ENCODE measurements around the gene CRAT. TPM values are rescaled to one million over a fixed set of nuclear protein-coding genes. Genes with fewer than 3 reads are reported as not detected.

Gene CRAT
- total RNA-seq, 2 experiments from 2014 or later = 13.2 to 18.9 TPM

GRCh38 chr9:129109952-129110739 is 447 bp downstream of the CRAT start:
- no peaks in the 10 kb centered on the region for H3K9me3 Mint-ChIP-seq (ENCODE audit: low read depth)
- no peaks in the 10 kb centered on the region for H3K27me3 Mint-ChIP-seq
- peak overlapping the region; percentile 93 for H3K4me3 Mint-ChIP-seq
- CTCF ChIA-PET = interaction anchor here (1.2 to 1.5 kb wide), 2 partner anchors 29 to 30 kb away, joined by 3 to 4 read pairs; no protein-coding TSS in a partner anchor
- DNase-seq = no peak
- intact Hi-C loops (cut with DNase I, micrococcal nuclease) = loop anchor here (1.0 to 2.0 kb wide), 15 partner anchors 29 to 950 kb away; partner anchors contain the start of genes DOLPP1 (in 2 of the 2), MIGA2 (in 2 of the 2), SH3GLB2 (in 2 of the 2) and BBLN (in 1 of the 2)
- POLR2A ChIA-PET = no interaction called here
- peaks cover 34% of the 10 kb centered on the region for H3K4me1 Mint-ChIP-seq
- ATAC-seq = no peak
- H3K36me3 Mint-ChIP-seq (ENCODE audit: low read depth) = no peaks in the 10 kb centered on the region
- H3K27ac Mint-ChIP-seq = no peak overlapping the region

GRCh38 chr9:129109537-129109903 is 1.1 kb downstream of the CRAT start:
- DNase-seq = peak; percentile 57
- no peaks in the 10 kb centered on the region for H3K36me3 Mint-ChIP-seq (ENCODE audit: low read depth)
- H3K4me3 Mint-ChIP-seq = peak overlapping the region; percentile 93
- no peak for ATAC-seq
- POLR2A ChIA-PET = interaction anchor here (0.6 kb wide), 1 partner anchor 510 kb away, joined by 7 read pairs; no protein-coding TSS in a partner anchor
- H3K9me3 Mint-ChIP-seq (ENCODE audit: low read depth) = no peaks in the 10 kb centered on the region
- intact Hi-C loops (cut with DNase I, micrococcal nuclease) = no loop called here
- no peak overlapping the region for H3K27ac Mint-ChIP-seq
- CTCF ChIA-PET = interaction anchor here (1.0 kb wide), 1 partner anchor 22 kb away, joined by 6 read pairs; no protein-coding TSS in a partner anchor
- peaks cover 28% of the 10 kb centered on the region for H3K4me1 Mint-ChIP-seq
- no peaks in the 10 kb centered on the region for H3K27me3 Mint-ChIP-seq

GRCh38 chr9:129108805-129109536 is 1.6 kb downstream of the CRAT start:
- intact Hi-C loops (cut with DNase I, micrococcal nuclease) = no loop called here
- POLR2A ChIA-PET = interaction anchor here (0.6 kb wide), 1 partner anchor 509 kb away, joined by 7 read pairs; no protein-coding TSS in a partner anchor
- no peaks in the 10 kb centered on the region for H3K9me3 Mint-ChIP-seq (ENCODE audit: low read depth)
- H3K4me3 Mint-ChIP-seq = peak overlapping the region; percentile 93
- no peaks in the 10 kb centered on the region for H3K36me3 Mint-ChIP-seq (ENCODE audit: low read depth)
- no peak for ATAC-seq
- no peak overlapping the region for H3K27ac Mint-ChIP-seq
- H3K27me3 Mint-ChIP-seq = no peaks in the 10 kb centered on the region
- CTCF ChIA-PET = interaction anchor here (1.0 kb wide), 1 partner anchor 22 kb away, joined by 6 read pairs; no protein-coding TSS in a partner anchor
- H3K4me1 Mint-ChIP-seq = peaks cover 23% of the 10 kb centered on the region
- DNase-seq = no peak

GRCh38 chr9:129108083-129108804 is 2.3 kb downstream of the CRAT start:
- ATAC-seq (no peak), DNase-seq (no peak)
- Mint-ChIP-seq H3K4me3 (peak overlapping the region; percentile 8), H3K4me1 (peaks cover 16% of the 10 kb centered on the region), H3K36me3 (ENCODE audit: low read depth) (no peaks in the 10 kb centered on the region), H3K9me3 (ENCODE audit: low read depth) (no peaks in the 10 kb centered on the region), H3K27me3 (no peaks in the 10 kb centered on the region), H3K27ac (no peak overlapping the region)
- POLR2A ChIA-PET = no interaction called here
- CTCF ChIA-PET = interaction anchor here (0.6 to 1.0 kb wide), 3 partner anchors 21 to 703 kb away, joined by 3 to 6 read pairs (median 4); no protein-coding TSS in a partner anchor
- intact Hi-C loops (cut with DNase I, micrococcal nuclease) = no loop called here

- POLR2A ChIA-PET = no interaction called here
- Mint-ChIP-seq H3K9me3 (ENCODE audit: low read depth) (no peaks in the 10 kb centered on the region), H3K4me1 (peaks cover 14% of the 10 kb centered on the region), H3K27ac (no peak overlapping the region), H3K36me3 (ENCODE audit: low read depth) (no peaks in the 10 kb centered on the region), H3K4me3 (no peak overlapping the region), H3K27me3 (no peaks in the 10 kb centered on the region)
- intact Hi-C loops (cut with DNase I, micrococcal nuclease) = no loop called here
- no peak for DNase-seq
- no peak for ATAC-seq
- CTCF ChIA-PET = interaction anchor here (0.6 to 0.7 kb wide), 2 partner anchors 20 to 704 kb away, joined by 3 to 4 read pairs; no protein-coding TSS in a partner anchor
Measured at GRCh38 chr9:129107651-129108050, 2.9 kb downstream of the CRAT start.

- intact Hi-C loops (cut with DNase I, micrococcal nuclease) = no loop called here
- POLR2A ChIA-PET = no interaction called here
- Mint-ChIP-seq H3K27ac (no peak overlapping the region), H3K4me3 (no peak overlapping the region), H3K4me1 (peaks cover 9% of the 10 kb centered on the region), H3K27me3 (no peaks in the 10 kb centered on the region), H3K9me3 (ENCODE audit: low read depth) (no peaks in the 10 kb centered on the region), H3K36me3 (ENCODE audit: low read depth) (no peaks in the 10 kb centered on the region)
- CTCF ChIA-PET = no interaction called here
- no peak for DNase-seq
- ATAC-seq = no peak
Measured at GRCh38 chr9:129105857-129106694, 4.5 kb downstream of the CRAT start.

GRCh38 chr9:129104051-129104450 is 6.5 kb downstream of the CRAT start:
- POLR2A ChIA-PET = interaction anchor here (0.6 kb wide), 1 partner anchor 9 kb away, joined by 4 read pairs; no protein-coding TSS in a partner anchor
- Mint-ChIP-seq H3K36me3 (ENCODE audit: low read depth) (no peaks in the 10 kb centered on the region), H3K4me3 (no peak overlapping the region)

GRCh38 chr9:129103595-129103965 is 7.0 kb downstream of the CRAT start:
- intact Hi-C loops (cut with DNase I, micrococcal nuclease) = no loop called here
- no peak overlapping the region for H3K4me3 Mint-ChIP-seq
- ChIA-PET POLR2A (interaction anchor here (0.6 kb wide), 1 partner anchor 9 kb away, joined by 4 read pairs; no protein-coding TSS in a partner anchor), CTCF (no interaction called here)
- H3K27ac Mint-ChIP-seq = no peak overlapping the region
- no peaks in the 10 kb centered on the region for H3K36me3 Mint-ChIP-seq (ENCODE audit: low read depth)
- no peaks in the 10 kb centered on the region for H3K4me1 Mint-ChIP-seq
- no peaks in the 10 kb centered on the region for H3K27me3 Mint-ChIP-seq
- DNase-seq (no peak), ATAC-seq (no peak)
- no peaks in the 10 kb centered on the region for H3K9me3 Mint-ChIP-seq (ENCODE audit: low read depth)

More at GRCh38 chr9:129104051-129104450, 6.5 kb downstream of the CRAT start:
- Mint-ChIP-seq H3K27me3 (no peaks in the 10 kb centered on the region), H3K27ac (no peak overlapping the region), H3K9me3 (ENCODE audit: low read depth) (no peaks in the 10 kb centered on the region), H3K4me1 (no peaks in the 10 kb centered on the region)
- DNase-seq (no peak), ATAC-seq (no peak)
- CTCF ChIA-PET = no interaction called here
- intact Hi-C loops (cut with DNase I, micrococcal nuclease) = no loop called here

- intact Hi-C loops (cut with DNase I, micrococcal nuclease) = no loop called here
- Mint-ChIP-seq H3K27me3 (no peaks in the 10 kb centered on the region), H3K9me3 (ENCODE audit: low read depth) (no peaks in the 10 kb centered on the region), H3K4me1 (no peaks in the 10 kb centered on the region), H3K4me3 (no peak overlapping the region), H3K36me3 (ENCODE audit: low read depth) (no peaks in the 10 kb centered on the region), H3K27ac (no peak overlapping the region)
- ChIA-PET CTCF (interaction anchor here (0.7 kb wide), 1 partner anchor 403 kb away, joined by 3 read pairs; no protein-coding TSS in a partner anchor), POLR2A (interaction anchor here (0.6 kb wide), 1 partner anchor 139 kb away, joined by 5 read pairs; no protein-coding TSS in a partner anchor)
- DNase-seq (peak; percentile 40), ATAC-seq (peak; percentile 64)
Measured at GRCh38 chr9:129102791-129103594, 7.6 kb downstream of the CRAT start.

GRCh38 chr9:129102095-129102525 is 8.5 kb downstream of the CRAT start:
- ATAC-seq (no peak), DNase-seq (no peak)
- no peaks in the 10 kb centered on the region for H3K36me3 Mint-ChIP-seq (ENCODE audit: low read depth)
- no peaks in the 10 kb centered on the region for H3K27me3 Mint-ChIP-seq
- H3K4me3 Mint-ChIP-seq = no peak overlapping the region
- ChIA-PET POLR2A (no interaction called here), CTCF (no interaction called here)
- no peaks in the 10 kb centered on the region for H3K9me3 Mint-ChIP-seq (ENCODE audit: low read depth)
- intact Hi-C loops (cut with DNase I, micrococcal nuclease) = no loop called here
- no peaks in the 10 kb centered on the region for H3K4me1 Mint-ChIP-seq
- no peak overlapping the region for H3K27ac Mint-ChIP-seq
